Neural cell (in vitro differentiated cells): ENCODE measurements around the gene PRKAG2. TPM values are rescaled to one million over a fixed set of nuclear protein-coding genes. Genes with fewer than 3 reads are reported as not detected.

Experiments
- H2AFZ ChIP-seq: fragments of 200-600, 300-800 bp; sonication (generic), shearing (Covaris generic); 2 replicates; pipeline ENCODE4 v1.6.0; 2014; ENCODE audit warnings: low read depth, mild to moderate bottlenecking, antibody characterized with exemption, low read length, moderate library complexity
- H3F3A ChIP-seq: fragments of 200-600 bp; shearing (Covaris generic); 2 replicates; pipeline ENCODE4 v1.6.1; 2016; ENCODE audit warnings: mild to moderate bottlenecking, moderate library complexity, mixed read lengths, antibody characterized with exemption, low read length; ENCODE audit not compliant: insufficient read depth, poor library complexity, severe bottlenecking
- H3K27ac ChIP-seq: fragments of 200-600, 300-800 bp; sonication (generic), shearing (Covaris generic); 2 replicates; pipeline ENCODE4 v1.5.1; 2014; ENCODE audit warnings: mild to moderate bottlenecking, low read length, moderate library complexity
- H3K27me3 ChIP-seq: fragments of 300-800, 200-600 bp; sonication (generic), shearing (Covaris generic); 2 replicates; pipeline ENCODE4 v1.6.0; 2014; ENCODE audit warnings: mild to moderate bottlenecking, low read depth, low read length, moderate library complexity; ENCODE audit not compliant: insufficient read depth
- H3K36me3 ChIP-seq: fragments of 300-800, 200-600 bp; sonication (generic), shearing (Covaris generic); 2 replicates; pipeline ENCODE4 v1.5.1; 2014; ENCODE audit warnings: mild to moderate bottlenecking, antibody characterized with exemption, low read length, moderate library complexity; ENCODE audit not compliant: insufficient read depth
- H3K4me2 ChIP-seq: fragments of 300-800, 200-600 bp; sonication (generic), shearing (Covaris generic); 2 replicates; pipeline ENCODE4 v1.6.0; 2014; ENCODE audit warnings: mild to moderate bottlenecking, low read length
- H3K4me3 ChIP-seq: fragments of 300-800, 200-600 bp; sonication (generic), shearing (Covaris generic); 2 replicates; pipeline ENCODE4 v1.5.1; 2014; ENCODE audit warnings: mild to moderate bottlenecking, low read length, moderate library complexity
- H3K79me2 ChIP-seq: fragments of 200-600 bp; shearing (Covaris generic); replicated peaks from 2 replicates; pipeline ENCODE4 v1.6.0; 2014; ENCODE audit warnings: mild to moderate bottlenecking, low read length, moderate library complexity; ENCODE audit not compliant: insufficient read depth
- H3K9ac ChIP-seq: fragments of 300-800, 200-600 bp; sonication (generic), shearing (Covaris generic); 2 replicates; pipeline ENCODE4 v1.6.1; 2016; ENCODE audit warnings: mild to moderate bottlenecking, low read length, mixed read lengths
- H3K9me2 ChIP-seq: fragments of 200-600 bp; shearing (Covaris generic); 2 replicates; pipeline ENCODE4 v1.6.1; 2016; ENCODE audit warnings: mild to moderate bottlenecking, low read length, mixed read lengths; ENCODE audit not compliant: insufficient read depth
- H3K9me3 ChIP-seq: fragments of 200-600, 300-800 bp; sonication (generic), shearing (Covaris generic); 2 replicates; pipeline ENCODE4 v1.6.1; 2016; ENCODE audit warnings: mild to moderate bottlenecking, mixed run types, low read length, moderate library complexity, mixed read lengths
- H4K20me1 ChIP-seq: fragments of 200-600 bp; shearing (Covaris generic); 2 replicates; pipeline ENCODE4 v1.6.1; 2016; ENCODE audit warnings: mild to moderate bottlenecking, mixed run types; ENCODE audit not compliant: insufficient read depth
- CTCF ChIP-seq: fragments of 450-650 bp; IDR thresholded peaks from 2 replicates; pipeline ENCODE4 v1.5.1; 2014; ENCODE audit warnings: antibody characterized with exemption, mild to moderate bottlenecking, moderate library complexity; ENCODE audit not compliant: poor library complexity, severe bottlenecking
- EZH2 ChIP-seq: fragments of 200-600, 300-800 bp; shearing (Covaris generic), sonication (generic); IDR thresholded peaks from 2 replicates; pipeline ENCODE4 v1.6.1; 2014; ENCODE audit warnings: antibody characterized with exemption, low read length, borderline replicate concordance, mild to moderate bottlenecking; ENCODE audit not compliant: insufficient read depth, poor library complexity, severe bottlenecking
- MXI1 ChIP-seq: fragments of 450-650 bp; conservative IDR thresholded peaks from 2 replicates; pipeline ENCODE4 v1.6.1; 2014; ENCODE audit warnings: antibody characterized with exemption, mild to moderate bottlenecking; ENCODE audit not compliant: poor library complexity, severe bottlenecking
- POLR2AphosphoS5 ChIP-seq: IDR thresholded peaks from 2 replicates; pipeline ENCODE4 v1.6.1; 2012
- RAD21 ChIP-seq: fragments of 450-650 bp; conservative IDR thresholded peaks from 2 replicates; pipeline ENCODE4 v1.6.1; 2014; ENCODE audit warnings: antibody characterized with exemption, mild to moderate bottlenecking, moderate library complexity
- REST ChIP-seq: IDR thresholded peaks from 2 replicates; pipeline ENCODE4 v1.6.1; 2012; ENCODE audit warnings: borderline replicate concordance
- SMC3 ChIP-seq: fragments of 450-650 bp; conservative IDR thresholded peaks from 2 replicates; pipeline ENCODE4 v1.6.1; 2014; ENCODE audit warnings: antibody characterized with exemption, mild to moderate bottlenecking, moderate library complexity; ENCODE audit not compliant: poor library complexity
- polyA plus RNA-seq: library from polyadenylated mRNA; depleted of rRNA; stranded (reverse); fragments of >200 nt; gene quantifications from 2 replicates; pipeline ENCODE4 v1.2.3, GENCODE V29; 2014

The PRKAG2 gene
- polyA plus RNA-seq, 1 donor from 2014 or later = 22.9 TPM

GRCh38 chr7:151705636-151706276, 171.2 kb downstream of the PRKAG2 start:
- peak; percentile 15 for TF ChIP-seq SMC3
- TF ChIP-seq CTCF = no peak
- H3K79me2 ChIP-seq = no peaks in the 10 kb centered on the region
- H3F3A ChIP-seq = no peaks in the 10 kb centered on the region
- no peaks in the 10 kb centered on the region for H4K20me1 ChIP-seq
- H3K9ac ChIP-seq = no peak overlapping the region
- H3K4me3 ChIP-seq = no peak overlapping the region
- no peaks in the 10 kb centered on the region for H3K36me3 ChIP-seq
- H3K27ac ChIP-seq = no peak overlapping the region
- no peaks in the 10 kb centered on the region for H3K27me3 ChIP-seq
- no peak overlapping the region for H2AFZ ChIP-seq
- H3K9me2 ChIP-seq = no peaks in the 10 kb centered on the region
- no peak overlapping the region for H3K4me2 ChIP-seq
- H3K9me3 ChIP-seq = no peaks in the 10 kb centered on the region

- no peak overlapping the region for H3K27ac ChIP-seq
- H3F3A ChIP-seq = no peaks in the 10 kb centered on the region
- no peak overlapping the region for H3K4me3 ChIP-seq
- H3K27me3 ChIP-seq = no peaks in the 10 kb centered on the region
- H2AFZ ChIP-seq = no peak overlapping the region
- H3K9me2 ChIP-seq = no peaks in the 10 kb centered on the region
- no peak for TF ChIP-seq RAD21
- TF ChIP-seq MXI1 = no peak
- TF ChIP-seq REST = no peak
- no peak for TF ChIP-seq SMC3
- TF ChIP-seq POLR2AphosphoS5 = no peak
- no peak for TF ChIP-seq EZH2
- no peak overlapping the region for H3K4me2 ChIP-seq
- no peaks in the 10 kb centered on the region for H3K79me2 ChIP-seq
- H3K9me3 ChIP-seq = no peaks in the 10 kb centered on the region
- H4K20me1 ChIP-seq = no peaks in the 10 kb centered on the region
- H3K36me3 ChIP-seq = no peaks in the 10 kb centered on the region
- H3K9ac ChIP-seq = no peak overlapping the region
These were observed 171.8 kb downstream of the PRKAG2 start for GRCh38 chr7:151704960-151705635.
